Measurements from ENCODE around the gene ZFAND3. TPM values are rescaled to one million over a fixed set of nuclear protein-coding genes. Genes with fewer than 3 reads are reported as not detected.

ZFAND3 gene
- total and polyA plus RNA-seq, 2 donors (not counting 3 experiments of a cell fraction or from before 2014, with no cell fraction given), result 15.4 to 54.2 TPM

DNA sequence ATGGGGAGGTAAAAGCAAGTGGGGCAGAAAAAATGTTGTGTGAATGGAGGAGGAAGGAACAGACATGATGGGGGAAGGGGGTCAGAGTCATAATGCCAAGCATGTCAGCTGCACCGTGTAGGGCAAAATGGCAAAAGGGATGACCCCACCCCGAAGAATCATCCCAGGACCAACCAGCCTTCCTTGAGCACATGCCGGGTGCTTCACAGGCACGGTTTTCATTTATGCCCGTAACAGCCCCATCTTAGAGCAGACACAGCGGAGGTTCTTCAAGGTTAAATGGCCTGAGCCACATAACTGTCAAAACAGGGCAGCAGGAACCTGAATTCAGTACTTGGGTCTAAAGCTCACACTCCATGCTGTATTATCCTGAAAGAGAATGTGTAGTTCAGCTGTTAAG lies 322.2 kb downstream of the ZFAND3 start:
- CTCF ChIA-PET, result interaction anchor here (1.2 kb wide), 1 partner anchor 352 kb away, joined by 5 read pairs; no protein-coding TSS in a partner anchor
- peaks cover 4% of the 10 kb centered on the region for H3K79me2 ChIP-seq (ENCODE audit: control insufficient read depth, insufficient read depth, low read length)

More for the DNA sequence above, 322.2 kb downstream of the ZFAND3 start:
- dilution Hi-C loops (cut with MboI; ENCODE audit: extremely low pct_ligation_motif_present, low sequenced_read_pairs), result no loop called here
- no TSS peak for BruUV-seq (replicated peaks)
- no peak for DNase-seq (ENCODE audit: low read depth, low spot score)
- Histone ChIP-seq H3K9me1 (replicated peaks; ENCODE audit: control insufficient read depth, extremely low read depth, insufficient read depth, low read length) (no peaks in the 10 kb centered on the region), H3K4me1 (ENCODE audit: control insufficient read depth, extremely low read depth, insufficient read depth, low read length) (no peaks in the 10 kb centered on the region), H2AFZ (ENCODE audit: low read depth, low read length) (no peak overlapping the region), H3K9ac (replicated peaks; ENCODE audit: extremely low read depth, insufficient read depth, low read length) (no peak overlapping the region), H4K20me1 (replicated peaks; ENCODE audit: control insufficient read depth, extremely low read depth, insufficient read depth, low read length) (no peaks in the 10 kb centered on the region), H3K27me3 (ENCODE audit: control insufficient read depth in 2 of 2, insufficient read depth in 2 of 2, low read length in 2 of 2) (no peaks in the 10 kb centered on the region), H3K9me3 (replicated peaks; ENCODE audit: control insufficient read depth, insufficient read depth, low read length) (no peaks in the 10 kb centered on the region), H3K27ac (ENCODE audit: insufficient read depth, low read depth, low read length) (no peak overlapping the region), H3K4me2 (ENCODE audit: insufficient read depth, low read length) (no peak overlapping the region), H3K4me3 (replicated peaks in 1 of 3; ENCODE audit: insufficient read depth in 1 of 3, low read depth in 1 of 3, low read length in 3 of 3) (no peak overlapping the region), H3K36me3 (ENCODE audit: control insufficient read depth in 2 of 2, extremely low read depth in 1 of 2, insufficient read depth in 2 of 2, low read length in 2 of 2) (peaks cover 0 to 2% of the 10 kb centered on the region in 2 experiments)
- no peak for TF ChIP-seq EZH2 (IDR thresholded peaks at IDR 0.05; ENCODE audit: borderline replicate concordance, low read depth, low read length, severe bottlenecking)
- TF ChIP-seq POLR2A (IDR thresholded peaks at IDR 0.05; ENCODE audit: low read depth, low read length), result no peak
- no peak for TF ChIP-seq POLR2AphosphoS5 (IDR thresholded peaks at IDR 0.05; ENCODE audit: insufficient read depth, low read depth, low read length)
- no peak for TF ChIP-seq JUN (IDR thresholded peaks at IDR 0.05; ENCODE audit: borderline replicate concordance, insufficient read depth, insufficient read length, low read depth)
- no peak for TF ChIP-seq MYC (IDR thresholded peaks at IDR 0.05; ENCODE audit: low read depth, low read length)
- no peak for TF ChIP-seq FOS (IDR thresholded peaks at IDR 0.05; ENCODE audit: borderline replicate concordance, insufficient read depth, low read length)
- TF ChIP-seq GATA2 (IDR thresholded peaks at IDR 0.05; ENCODE audit: insufficient read depth, insufficient read length, low read depth, low read length), result no peak
- TF ChIP-seq, protein P1, sequence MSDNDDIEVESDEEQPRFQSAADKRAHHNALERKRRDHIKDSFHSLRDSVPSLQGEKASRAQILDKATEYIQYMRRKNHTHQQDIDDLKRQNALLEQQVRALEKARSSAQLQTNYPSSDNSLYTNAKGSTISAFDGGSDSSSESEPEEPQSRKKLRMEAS (IDR thresholded peaks at IDR 0.05; ENCODE audit: insufficient read depth, insufficient read length), result no peak
- TF ChIP-seq CTCF (IDR thresholded peaks at IDR 0.05; ENCODE audit: extremely low read depth in 1 of 2, insufficient read depth in 1 of 2, low read depth in 1 of 2, low read length in 2 of 2), result no peak
- FAIRE-seq, result no peak
- POLR2A ChIA-PET, result no interaction called here
- intact Hi-C loops (cut with micrococcal nuclease), result no loop called here
